Hepatocyte (in vitro differentiated cells): ENCODE measurements around the gene IGSF8.

Experiments used
- CTCF ChIP-seq: fragments of 200-600 bp; sonication (generic); IDR thresholded peaks from 2 replicates; pipeline ENCODE4 v1.5.1; 2016; ENCODE audit warnings: antibody characterized with exemption, mild to moderate bottlenecking; ENCODE audit not compliant: poor library complexity
- EZH2 ChIP-seq: fragments of 200-600 bp; sonication (generic); IDR thresholded peaks from 2 replicates; pipeline ENCODE4 v1.6.1; 2016; ENCODE audit warnings: antibody characterized with exemption, mild to moderate bottlenecking, borderline replicate concordance
- EZH2phosphoT487 ChIP-seq: fragments of 200-600 bp; sonication (generic); IDR thresholded peaks from one replicate; pipeline ENCODE4 v1.6.1; 2018; ENCODE audit warnings: antibody characterized with exemption, mild to moderate bottlenecking, low read depth, moderate library complexity; ENCODE audit not compliant: unreplicated experiment, severe bottlenecking

- TF ChIP-seq CTCF = no peak
- no peak for TF ChIP-seq EZH2phosphoT487
- no peak for TF ChIP-seq EZH2
These were observed 23.0 kb upstream of the IGSF8 start for GRCh38 chr1:160121388-160121787.
